GM18526 (cell line): ENCODE results near the gene SND1.

Experiments used
- POLR2A ChIP-seq: IDR thresholded peaks from 3 replicates; pipeline ENCODE4 v1.6.1; 2011; ENCODE audit not compliant: insufficient read length; ENCODE audit errors: extremely low read depth

SND1 gene

DNA sequence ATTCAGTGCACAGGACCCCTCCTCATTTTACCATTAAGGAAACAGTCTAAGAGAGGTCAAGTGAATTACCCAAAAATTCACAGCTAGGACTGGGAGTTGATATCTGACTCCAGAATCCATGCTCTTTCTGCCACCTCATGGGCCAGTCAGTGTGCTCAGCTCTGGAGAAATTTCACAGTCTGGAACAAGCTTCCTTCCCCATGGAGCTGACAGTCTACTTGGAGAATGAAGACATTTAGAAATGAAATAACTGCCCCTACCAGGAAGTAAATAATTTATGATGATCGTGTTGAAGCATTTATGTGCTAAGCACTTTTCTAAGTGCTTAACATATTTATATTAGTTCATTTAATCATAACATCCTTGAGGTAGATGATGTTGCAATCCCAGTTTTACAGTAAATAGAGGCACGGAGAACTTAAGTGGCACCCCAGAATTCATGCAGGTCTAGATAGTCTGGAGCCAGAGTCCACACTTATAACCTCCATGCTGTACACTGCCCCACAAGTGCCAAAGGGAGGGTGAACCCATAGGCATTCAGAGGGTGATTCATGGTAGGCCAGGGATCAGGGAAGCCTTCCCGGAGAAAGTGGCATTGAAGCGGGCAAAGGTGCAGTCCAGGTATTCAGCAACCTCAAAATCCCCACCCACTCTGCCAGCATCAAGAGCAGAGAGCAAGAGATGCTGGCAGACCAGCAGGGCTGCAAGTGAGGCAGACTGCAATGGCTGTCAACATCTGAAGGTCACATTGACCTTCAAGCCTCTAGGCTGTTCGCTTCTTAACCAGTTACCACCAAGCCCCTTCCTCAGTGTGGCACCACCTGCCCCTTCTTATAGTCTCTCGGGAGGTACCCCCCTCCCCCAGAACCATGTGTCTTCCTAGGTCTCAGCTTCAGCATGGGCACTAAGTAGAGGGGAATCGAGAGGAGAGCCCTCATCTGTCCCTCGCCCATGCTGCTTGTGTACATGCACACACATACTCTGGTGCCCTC is 417.7 kb downstream of the SND1 start:
- no peak for TF ChIP-seq POLR2A

DNA sequence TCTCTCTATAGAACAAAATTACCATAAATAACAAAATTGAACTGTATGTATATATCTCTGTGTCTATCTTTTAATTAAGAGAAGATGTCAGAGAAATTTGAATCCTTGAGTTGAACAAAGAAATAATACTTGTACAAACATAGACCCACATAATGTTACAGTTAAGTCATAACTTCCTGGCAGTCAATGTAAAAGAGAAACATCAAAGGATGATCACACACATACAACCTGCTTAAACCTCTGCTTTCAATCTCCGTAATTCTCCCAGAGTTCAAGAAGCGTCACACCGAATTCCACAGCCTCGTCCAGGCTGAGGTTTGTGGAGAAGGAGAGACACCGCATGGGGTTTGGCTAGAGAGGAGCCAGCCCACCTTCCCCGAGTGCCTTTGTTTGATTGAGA is 419.4 kb downstream of the SND1 start:
- no peak for TF ChIP-seq POLR2A

DNA sequence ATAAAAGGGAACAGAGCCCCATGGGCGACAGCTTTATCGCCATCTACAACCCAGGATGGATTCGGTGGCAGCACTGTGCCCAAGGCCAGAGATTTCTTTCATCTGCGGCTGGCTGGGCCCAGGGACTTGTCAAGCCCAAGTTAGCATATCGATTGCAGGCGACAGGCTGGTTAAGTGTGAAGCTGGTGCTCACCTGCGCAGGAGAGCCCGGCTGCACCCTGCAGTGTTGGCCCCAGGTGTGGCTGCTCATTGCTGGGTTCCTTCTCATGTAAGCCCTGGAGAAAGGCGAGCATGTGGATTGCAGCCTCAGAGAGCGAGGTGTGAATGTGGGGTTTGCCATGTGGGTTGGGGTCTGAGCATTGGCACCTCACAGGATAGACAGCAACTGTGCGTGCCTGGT is 419.8 kb downstream of the SND1 start:
- TF ChIP-seq POLR2A: no peak

DNA sequence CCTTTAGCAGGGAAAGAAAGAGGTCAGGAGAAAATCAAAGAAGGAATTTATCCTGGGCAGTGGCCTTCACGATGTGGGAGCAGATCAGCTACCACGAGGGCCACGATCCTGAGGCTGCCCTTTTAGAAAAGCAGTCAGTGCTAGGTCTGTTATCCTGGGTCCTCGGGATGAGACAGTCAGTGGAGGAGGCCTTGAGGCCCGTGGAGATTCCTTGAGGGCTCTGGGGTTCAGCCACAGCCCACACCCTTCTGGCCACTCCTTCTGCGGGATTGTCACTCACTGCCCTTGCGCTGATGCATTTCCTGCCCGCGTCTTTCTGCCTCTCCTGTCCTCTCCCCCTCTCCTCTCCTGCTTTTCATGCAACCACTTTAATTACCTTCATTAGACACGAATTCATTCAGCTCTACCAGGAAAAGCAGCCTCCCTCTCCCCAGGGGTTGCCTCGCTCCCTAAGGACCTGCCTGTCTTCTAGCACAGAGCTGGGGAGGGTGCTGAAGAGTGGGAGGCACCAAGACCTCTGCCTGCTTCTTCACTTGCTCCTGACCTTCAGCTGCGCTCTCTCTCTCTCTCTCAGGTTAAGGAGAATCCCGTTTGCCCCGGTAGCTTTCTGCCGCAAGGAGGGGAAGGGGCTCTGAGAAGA is 421.8 kb downstream of the SND1 start:
- TF ChIP-seq POLR2A: no peak

DNA sequence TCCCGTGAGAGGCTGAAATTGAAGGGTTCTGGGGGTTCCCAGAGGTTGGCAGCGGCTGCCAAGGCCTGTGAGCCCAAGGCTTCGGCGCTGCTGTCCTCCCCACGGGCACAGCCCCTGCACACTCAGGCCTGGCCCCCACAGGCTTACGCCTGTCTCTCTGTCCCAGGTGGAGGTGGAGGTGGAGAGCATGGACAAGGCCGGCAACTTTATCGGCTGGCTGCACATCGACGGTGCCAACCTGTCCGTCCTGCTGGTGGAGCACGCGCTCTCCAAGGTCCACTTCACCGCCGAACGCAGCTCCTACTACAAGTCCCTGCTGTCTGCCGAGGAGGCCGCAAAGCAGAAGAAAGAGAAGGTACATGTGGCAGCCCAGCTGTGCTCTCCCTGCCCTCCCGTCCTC is 422.3 kb downstream of the SND1 start:
- TF ChIP-seq POLR2A: no peak

DNA sequence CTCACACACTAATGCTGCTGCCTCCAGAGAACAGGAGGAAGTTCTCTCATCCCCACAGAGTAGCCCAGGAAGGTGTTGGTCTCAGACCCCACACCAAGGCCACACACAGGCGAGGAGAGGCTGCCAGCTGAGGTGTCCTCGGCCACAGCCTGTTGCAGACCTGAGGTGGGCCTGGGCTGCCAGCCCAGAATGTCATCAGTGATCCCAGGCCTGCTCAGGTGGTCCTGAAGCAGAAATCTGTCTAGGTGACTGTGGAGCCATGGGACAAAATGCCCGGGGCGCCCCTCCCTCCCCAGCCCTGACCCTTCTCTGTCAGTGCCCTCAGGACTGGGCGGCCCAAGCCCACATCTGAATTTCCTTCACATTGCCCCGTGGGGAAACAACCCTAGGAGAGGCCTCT is 422.7 kb downstream of the SND1 start:
- TF ChIP-seq POLR2A: no peak

DNA sequence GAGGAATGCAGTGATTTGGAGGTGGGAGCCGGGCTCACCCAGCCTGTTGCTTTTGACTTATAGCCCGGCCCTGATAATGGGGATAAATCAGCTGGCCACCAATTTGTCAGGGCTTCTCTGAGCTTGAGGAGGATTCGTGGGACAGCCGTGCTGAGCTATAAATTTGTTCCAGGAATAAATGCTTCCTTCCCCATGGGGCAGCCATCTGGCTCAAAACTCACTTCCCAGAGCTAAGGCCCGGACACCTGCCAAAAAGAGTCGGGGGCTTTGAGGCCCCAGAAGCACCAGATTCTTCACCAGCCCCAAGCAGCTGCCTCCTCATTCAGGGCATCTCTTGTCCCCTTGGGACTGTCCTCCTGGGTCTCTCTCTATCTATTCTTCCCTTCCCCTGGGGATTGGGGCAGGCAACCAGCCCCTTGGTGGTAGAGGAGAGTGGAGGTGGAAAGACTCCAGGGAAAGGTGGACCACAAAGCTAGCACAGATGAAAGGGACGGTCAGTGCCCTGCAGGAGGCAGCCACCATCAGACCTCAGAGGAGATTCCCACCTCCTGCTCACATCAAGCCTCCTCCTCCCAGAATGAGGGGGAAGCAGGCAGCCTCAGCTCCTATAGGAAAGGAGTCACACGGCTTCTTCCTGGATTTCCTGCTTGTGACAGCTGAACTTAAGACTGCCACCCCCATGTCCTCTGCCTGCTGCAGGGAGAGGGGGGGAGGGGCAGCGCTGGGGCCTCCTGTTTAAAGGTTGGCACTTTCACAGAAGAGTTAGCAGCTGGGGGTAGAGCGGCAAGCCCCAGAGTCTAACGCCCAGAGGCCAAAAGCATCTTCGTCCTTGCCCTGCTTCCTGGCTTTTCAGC is 423.5 kb downstream of the SND1 start:
- TF ChIP-seq POLR2A: no peak

DNA sequence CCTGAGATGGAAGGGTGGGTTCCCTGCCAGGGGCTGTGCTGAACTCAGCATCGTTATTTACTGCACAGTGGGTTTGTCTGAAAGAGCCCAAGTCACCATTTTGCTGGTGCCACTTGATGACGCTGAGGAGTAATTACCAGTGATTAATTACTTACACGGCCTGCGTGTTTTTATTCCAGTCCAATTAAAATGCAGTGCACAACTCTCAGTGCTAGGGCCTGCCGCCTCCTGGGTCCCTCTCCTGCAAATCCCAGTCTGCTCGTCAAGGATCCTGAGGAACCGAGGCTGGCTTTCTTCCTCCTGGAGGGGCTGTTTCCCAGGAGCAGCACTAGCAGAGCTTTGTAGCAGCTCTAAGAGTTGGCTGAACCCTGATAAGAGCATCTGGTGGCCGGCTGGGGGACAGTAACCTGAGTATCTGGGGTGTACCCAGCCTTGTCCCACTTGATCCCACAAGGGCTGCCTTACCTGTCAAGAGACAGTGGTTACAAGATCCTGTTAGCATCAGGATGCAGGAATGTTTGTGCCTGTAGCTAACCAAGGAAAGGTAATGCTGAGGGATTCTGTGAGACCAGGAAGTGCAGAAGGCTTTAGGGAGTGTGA is 424.3 kb downstream of the SND1 start:
- TF ChIP-seq POLR2A: no peak

DNA sequence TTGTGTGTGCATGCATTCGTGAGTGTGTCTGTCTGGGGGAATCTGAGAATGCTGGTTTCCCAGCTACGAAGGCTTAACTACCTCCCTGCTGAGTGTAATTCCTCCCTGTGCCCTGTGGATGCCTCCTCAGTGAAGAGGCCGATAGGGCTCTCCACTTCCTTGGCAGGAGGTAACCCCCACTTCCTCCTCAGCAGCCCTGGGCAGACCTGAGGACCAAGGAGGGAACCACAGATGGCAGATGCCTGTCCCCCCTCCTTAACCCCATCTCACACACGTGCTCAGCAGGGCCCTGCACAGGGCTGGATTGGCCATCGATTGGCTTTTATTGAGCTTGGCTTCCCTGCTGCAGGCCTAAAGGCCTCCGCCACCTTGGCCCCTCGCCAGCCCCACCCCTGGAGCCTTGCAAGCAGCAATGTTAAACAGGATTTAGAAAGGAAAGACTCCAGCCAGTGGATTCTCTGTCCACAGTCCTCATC is 424.8 kb downstream of the SND1 start:
- TF ChIP-seq POLR2A: no peak

DNA sequence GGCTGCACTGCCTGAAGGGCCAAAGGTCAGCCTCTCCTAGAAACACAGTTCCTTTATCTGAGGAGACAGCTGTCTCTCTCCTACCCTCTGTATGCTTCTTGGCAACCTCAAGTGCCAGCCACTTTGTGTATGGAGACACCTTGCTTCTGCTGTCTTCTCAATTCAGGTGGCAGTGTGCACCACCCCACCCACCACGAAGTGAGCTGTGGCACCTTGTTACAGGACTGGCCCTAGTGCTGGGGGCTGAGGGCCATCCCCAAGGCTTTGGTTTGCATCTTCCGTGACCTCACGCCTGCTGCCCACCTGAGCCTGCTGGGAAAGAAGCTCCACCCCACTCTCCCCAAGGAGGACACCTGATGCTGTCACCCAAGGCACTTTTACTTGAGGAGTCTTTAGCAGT is 426.3 kb downstream of the SND1 start:
- no peak for TF ChIP-seq POLR2A

DNA sequence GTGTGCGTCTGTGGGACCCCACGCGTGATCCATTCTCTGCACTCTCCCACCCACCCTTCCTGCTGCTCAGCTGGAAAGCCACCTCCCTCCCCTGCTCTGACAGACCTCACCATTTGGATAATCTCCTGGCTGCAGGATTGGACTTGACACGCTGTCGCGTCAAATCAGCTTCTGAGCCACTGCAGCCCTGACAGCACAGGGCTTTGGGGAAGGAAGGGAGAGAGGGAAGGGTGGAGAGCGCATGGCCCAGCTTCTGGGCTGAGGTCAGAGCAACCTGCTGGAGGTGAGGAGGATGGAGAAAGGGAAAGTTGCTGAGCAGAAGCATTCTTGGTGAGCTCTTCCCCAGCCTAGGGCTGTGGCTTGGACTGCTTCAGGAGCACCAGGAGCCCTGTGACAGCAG is 428.2 kb downstream of the SND1 start:
- no peak for TF ChIP-seq POLR2A

DNA sequence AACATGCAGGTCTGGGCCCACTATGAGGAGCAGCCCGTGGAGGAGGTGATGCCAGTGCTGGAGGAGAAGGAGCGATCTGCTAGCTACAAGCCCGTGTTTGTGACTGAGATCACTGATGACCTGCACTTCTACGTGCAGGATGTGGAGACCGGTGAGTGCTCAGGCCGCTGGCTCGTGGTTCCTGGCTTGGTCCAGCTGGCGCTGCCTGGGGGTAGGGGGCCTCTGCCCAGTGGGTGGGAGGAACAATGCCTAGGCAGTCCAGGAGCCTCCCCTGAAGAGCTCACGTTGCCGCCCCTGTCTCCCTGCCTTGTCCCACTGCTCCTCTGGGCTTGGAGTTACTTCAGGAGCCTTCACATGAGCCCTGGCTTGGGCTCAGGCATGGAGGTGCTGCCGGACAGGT is 429.4 kb downstream of the SND1 start:
- no peak for TF ChIP-seq POLR2A

DNA sequence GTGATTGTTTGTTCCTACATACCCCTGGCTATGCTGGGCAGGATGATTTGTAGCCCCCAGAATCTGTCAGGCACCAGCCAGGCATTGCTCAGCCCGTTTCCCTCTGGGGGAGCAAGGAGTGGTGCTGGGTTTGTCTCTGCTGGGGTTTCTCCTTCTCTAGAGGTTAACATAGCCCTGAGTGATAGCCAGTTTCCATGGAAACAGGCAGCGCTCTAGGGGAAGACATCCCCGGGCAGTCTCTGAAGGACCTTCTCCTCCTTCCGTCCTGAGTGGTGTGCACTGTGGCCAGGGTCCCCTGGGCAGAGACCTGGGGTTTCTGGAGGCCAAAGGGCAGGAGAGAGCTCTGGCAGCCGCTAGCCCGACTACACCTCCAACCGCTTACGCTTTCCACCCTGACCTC is 429.8 kb downstream of the SND1 start:
- TF ChIP-seq POLR2A: no peak

DNA sequence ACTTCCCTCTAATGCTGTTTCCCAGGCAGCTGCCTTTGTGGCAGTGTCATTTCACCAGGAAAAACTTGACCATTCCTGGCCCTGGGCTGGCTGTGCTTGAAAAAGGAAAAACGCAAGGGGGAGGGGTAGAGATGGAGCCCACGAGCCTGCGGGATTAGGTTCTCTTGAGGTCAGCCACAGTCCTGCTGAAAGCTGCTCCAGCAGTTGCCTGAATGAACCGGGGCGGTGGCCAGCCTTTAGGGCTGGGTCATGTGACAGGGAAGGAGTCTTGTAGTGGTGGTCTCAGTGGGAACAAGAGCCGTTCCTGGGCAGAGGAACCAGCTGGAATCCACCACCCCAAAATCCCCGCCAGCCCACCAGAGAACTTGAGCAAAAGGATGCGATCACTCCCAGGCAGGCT is 430.4 kb downstream of the SND1 start:
- TF ChIP-seq POLR2A: no peak
